K562 (cell line): Measurements from ENCODE around the gene DLGAP1. TPM values are rescaled to one million over a fixed set of nuclear protein-coding genes. Genes with fewer than 3 reads are reported as not detected.
A peak's percentile ranks its signal among the peaks of the same experiment; 100 is the strongest.

ENCODE experiments used
- CXXC5 ChIP-seq: fragments of 250-450 bp; sonication (Bioruptor Pico); IDR thresholded peaks from 2 replicates; pipeline ENCODE4 v1.8.0; 2022; ENCODE audit warnings: inconsistent platforms, mild to moderate bottlenecking, moderate library complexity
- FOXK2 ChIP-seq, 2 experiments: fragments of 450-650 bp; IDR thresholded peaks in 1 of 2; conservative IDR thresholded peaks in 1 of 2; 2 replicates each; pipeline ENCODE4 v1.6.1; 2016; ENCODE audit warnings: low read depth in 2 of 2, mild to moderate bottlenecking in 1 of 2
- GABPB2 ChIP-seq: fragments of 250-450 bp; sonication (Bioruptor Pico); conservative IDR thresholded peaks from 2 replicates; pipeline ENCODE4 v1.5.1; 2021; ENCODE audit warnings: mild to moderate bottlenecking
- KLF10 ChIP-seq: fragments of 250-450 bp; sonication (Bioruptor Pico); IDR thresholded peaks from 2 replicates; pipeline ENCODE4 v1.6.1; 2021; ENCODE audit warnings: matching md5 sums
- MAFK ChIP-seq: IDR thresholded peaks from 2 replicates; pipeline ENCODE4 v1.6.1; 2011; ENCODE audit warnings: low read length, improper control_type of control experiment
- NR2C1 ChIP-seq, 2 experiments: fragments of 450-650 bp; IDR thresholded peaks; 2 replicates each; pipeline ENCODE4 v1.6.1; 2017; ENCODE audit warnings: mild to moderate bottlenecking in 2 of 2, antibody characterized with exemption in 1 of 2, inconsistent platforms in 1 of 2, missing compliant biosample characterization in 1 of 2, missing genetic modification characterization in 1 of 2
- RREB1 ChIP-seq: fragments of 250-450 bp; sonication (Bioruptor Pico); IDR thresholded peaks from 2 replicates; pipeline ENCODE4 v1.4.0; 2020
- RUNX1 ChIP-seq: sonication (generic); IDR thresholded peaks from 2 replicates; pipeline ENCODE4 v1.6.1; 2016; ENCODE audit warnings: antibody characterized with exemption, low read depth
- TAF9B ChIP-seq: fragments of 450-650 bp; IDR thresholded peaks from 2 replicates; pipeline ENCODE4 v1.6.1; 2018; ENCODE audit warnings: mild to moderate bottlenecking; ENCODE audit not compliant: partially characterized antibody
- TEAD4 ChIP-seq, 2 experiments: sonication (generic) in 1 of 2; formaldehyde crosslinking in 1 of 2; IDR thresholded peaks; 2 replicates each; pipeline versions ENCODE4 v1.6.1 to v1.8.0; 2012 to 2022; ENCODE audit warnings: borderline replicate concordance in 1 of 2, inconsistent platforms in 1 of 2, low read length in 1 of 2, mild to moderate bottlenecking in 1 of 2, missing genetic modification reagents in 1 of 2
- ZEB2 ChIP-seq: fragments of 450-650 bp; IDR thresholded peaks from 2 replicates; pipeline ENCODE4 v1.6.1; 2016
- ZNF12 ChIP-seq: sonication (generic); formaldehyde crosslinking; IDR thresholded peaks from 2 replicates; pipeline ENCODE4 v1.4.0; 2020; ENCODE audit warnings: mild to moderate bottlenecking, missing genetic modification reagents
- ZNF232 ChIP-seq: sonication (generic); formaldehyde crosslinking; IDR thresholded peaks from 2 replicates; pipeline ENCODE4 v1.8.0; 2022; ENCODE audit warnings: mild to moderate bottlenecking, missing genetic modification reagents
- ZNF778 ChIP-seq: fragments of 450-650 bp; formaldehyde crosslinking; IDR thresholded peaks from 2 replicates; pipeline ENCODE4 v1.4.0; 2020; ENCODE audit warnings: mild to moderate bottlenecking, moderate library complexity
- polyA plus RNA-seq, 8 experiments: library from polyadenylated mRNA; depleted of rRNA in 4 of 8; stranded (reverse) in 5 of 8; unstranded in 3 of 8; fragments of >200 nt; fragmentation: Nextera tagmentation in 2 of 8; fragmentation: Illumina TruSeq in 1 of 8; extraction: Ambion mirVana in 2 of 8; extraction: Trizol in 1 of 8; gene quantifications; 2 replicates each; pipeline versions ENCODE4 v1.2.1 to v1.2.3, GENCODE V29; 2011 to 2014; ENCODE audit warnings: inconsistent platforms in 1 of 8, missing spikeins in 1 of 8
- total RNA-seq, 7 experiments: library from RNA; depleted of rRNA in 6 of 7; stranded (reverse); fragments of >200 nt in 6 of 7; fragmentation: Illumina TruSeq in 2 of 7; extraction: Trizol in 2 of 7; gene quantifications; 2 replicates each; pipeline versions ENCODE4 v1.2.1 to v1.2.3, GENCODE V29; 2011 to 2021; ENCODE audit warnings: low replicate concordance in 1 of 7
- TF ChIP-seq, protein P1 (sequence below): fragments of 250-450 bp; sonication (Bioruptor Pico); IDR thresholded peaks from 2 replicates; pipeline ENCODE4 v1.8.0; 2021; ENCODE audit warnings: borderline replicate concordance, mild to moderate bottlenecking, moderate library complexity; ENCODE audit not compliant: poor library complexity, severe bottlenecking
- TF ChIP-seq, protein P2 (sequence below), 3 experiments: fragments of 200-800 bp in 1 of 3; sonication (Bioruptor generic) in 1 of 3; sonication (generic) in 1 of 3; formaldehyde crosslinking in 1 of 3; IDR thresholded peaks; 2 replicates each; pipeline versions ENCODE4 v1.6.1 to v1.8.0; 2016 to 2022; ENCODE audit warnings: mild to moderate bottlenecking in 2 of 3, missing compliant biosample characterization in 2 of 3, missing genetic modification characterization in 2 of 3, missing genetic modification reagents in 1 of 3
- TF ChIP-seq, protein P3 (sequence below): fragments of 450-650 bp; formaldehyde crosslinking; IDR thresholded peaks from 2 replicates; pipeline ENCODE4 v1.4.0; 2020; ENCODE audit warnings: mild to moderate bottlenecking, moderate library complexity

Gene DLGAP1
- total and polyA plus RNA-seq, 9 of the 15 experiments (the other 6 are each of a cell fraction or from before 2014, with no cell fraction given), result 0.04 to 0.22 (median 0.08) TPM

GRCh38 chr18:3607309-3608098 lies 847.6 kb downstream of the DLGAP1 start (continued):
- TF ChIP-seq RREB1 (CRISPR knock-in tag) (0 out of 2 replicates have a peak, but pooled peaks have one; percentile 79), GABPB2 (0 out of 2 replicates have a peak, but pooled peaks have one; percentile 16), NR2C1 (IDR thresholded peaks at IDR 0.05) (no peak), NR2C1 (tag; IDR thresholded peaks at IDR 0.05) (peak; percentile 25; the same call in 1 of the 2 replicates), KLF10 (CRISPR knock-in tag) (no peak), ZNF778 (CRISPR knock-in tag) (no peak), ZEB2 (no peak), MAFK (no peak), FOXK2 (conservative IDR thresholded peaks at IDR 0.05 in 1 of 2, IDR thresholded peaks at IDR 0.05 in 1 of 2; ENCODE audit: low read depth in 2 of 2) (no peak), RUNX1 (no peak), TAF9B (no peak), ZNF12 (peak; percentile 40; the same call in 1 of the 2 replicates), CXXC5 (CRISPR knock-in tag) (peak; percentile 42), TEAD4 (IDR thresholded peaks at IDR 0.05; ENCODE audit: low read length) (peak; percentile 25; the same call in 1 of the 2 replicates), TEAD4 (CRISPR knock-in tag; IDR thresholded peaks at IDR 0.05; ENCODE audit: borderline replicate concordance) (no peak), ZNF232 (CRISPR knock-in tag) (no peak)
- TF ChIP-seq, protein P1, sequence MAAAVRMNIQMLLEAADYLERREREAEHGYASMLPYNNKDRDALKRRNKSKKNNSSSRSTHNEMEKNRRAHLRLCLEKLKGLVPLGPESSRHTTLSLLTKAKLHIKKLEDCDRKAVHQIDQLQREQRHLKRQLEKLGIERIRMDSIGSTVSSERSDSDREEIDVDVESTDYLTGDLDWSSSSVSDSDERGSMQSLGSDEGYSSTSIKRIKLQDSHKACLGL (CRISPR knock-in tag), result no peak
- TF ChIP-seq, protein P2, sequence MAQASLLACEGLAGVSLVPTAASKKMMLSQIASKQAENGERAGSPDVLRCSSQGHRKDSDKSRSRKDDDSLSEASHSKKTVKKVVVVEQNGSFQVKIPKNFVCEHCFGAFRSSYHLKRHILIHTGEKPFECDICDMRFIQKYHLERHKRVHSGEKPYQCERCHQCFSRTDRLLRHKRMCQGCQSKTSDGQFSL (CRISPR knock-in tag; IDR thresholded peaks at IDR 0.05), result no peak
- TF ChIP-seq, protein P2 (tag; IDR thresholded peaks at IDR 0.05), result peak in 1 of 2 experiments; percentile 64; a peak in 2 of 4 replicates
- TF ChIP-seq, protein P3, sequence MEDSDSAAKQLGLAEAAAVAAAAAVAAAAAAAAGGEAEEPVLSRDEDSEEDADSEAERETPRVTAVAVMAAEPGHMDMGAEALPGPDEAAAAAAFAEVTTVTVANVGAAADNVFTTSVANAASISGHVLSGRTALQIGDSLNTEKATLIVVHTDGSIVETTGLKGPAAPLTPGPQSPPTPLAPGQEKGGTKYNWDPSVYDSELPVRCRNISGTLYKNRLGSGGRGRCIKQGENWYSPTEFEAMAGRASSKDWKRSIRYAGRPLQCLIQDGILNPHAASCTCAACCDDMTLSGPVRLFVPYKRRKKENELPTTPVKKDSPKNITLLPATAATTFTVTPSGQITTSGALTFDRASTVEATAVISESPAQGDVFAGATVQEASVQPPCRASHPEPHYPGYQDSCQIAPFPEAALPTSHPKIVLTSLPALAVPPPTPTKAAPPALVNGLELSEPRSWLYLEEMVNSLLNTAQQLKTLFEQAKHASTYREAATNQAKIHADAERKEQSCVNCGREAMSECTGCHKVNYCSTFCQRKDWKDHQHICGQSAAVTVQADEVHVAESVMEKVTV (CRISPR knock-in tag), result 0 out of 2 replicates have a peak, but pooled peaks have one; percentile 6
